SK-N-SH treated with all-trans-retinoic acid at 6 μM for 48 hours (cell line): ENCODE data around the gene PBX3.
A peak's percentile ranks its signal among the peaks of the same experiment; 100 is the strongest.

Source experiments
- ATAC-seq: fragments of 200-7000 bp; cut with Tn5 transposase; 3 replicates; pipeline ENCODE4 v1.9.1; 2020; ENCODE audit warnings: mild to moderate bottlenecking, moderate library complexity
- ARNTL ChIP-seq: fragments of 450-650 bp; formaldehyde crosslinking; IDR thresholded peaks from 2 replicates; pipeline ENCODE4 v1.5.0; 2020; ENCODE audit warnings: low read depth, mild to moderate bottlenecking, moderate library complexity, borderline replicate concordance
- BACH2 ChIP-seq: fragments of 250-450 bp; sonication (Bioruptor Pico); IDR thresholded peaks from 2 replicates; pipeline ENCODE4 v1.9.0; 2021; ENCODE audit warnings: mild to moderate bottlenecking, borderline replicate concordance
- CREB5 ChIP-seq: fragments of 250-450 bp; sonication (Bioruptor Pico); IDR thresholded peaks from 2 replicates; pipeline ENCODE4 v1.5.1; 2020; ENCODE audit warnings: low read depth, mild to moderate bottlenecking, moderate library complexity
- CSDC2 ChIP-seq: fragments of 250-450 bp; sonication (Bioruptor Pico); IDR thresholded peaks from 2 replicates; pipeline ENCODE4 v1.5.0; 2020; ENCODE audit warnings: mild to moderate bottlenecking, moderate library complexity
- CSRNP3 ChIP-seq: fragments of 250-450 bp; sonication (Bioruptor Pico); IDR thresholded peaks from 2 replicates; pipeline ENCODE4 v1.5.1; 2021; ENCODE audit warnings: mild to moderate bottlenecking, moderate library complexity
- ESRRG ChIP-seq: fragments of 250-450 bp; sonication (Bioruptor Pico); IDR thresholded peaks from 2 replicates; pipeline ENCODE4 v1.6.1; 2021; ENCODE audit warnings: mild to moderate bottlenecking
- GLIS3 ChIP-seq: fragments of 250-450 bp; sonication (Bioruptor Pico); IDR thresholded peaks from 2 replicates; pipeline ENCODE4 v1.5.0; 2020; ENCODE audit warnings: mild to moderate bottlenecking, moderate library complexity
- ISL1 ChIP-seq: fragments of 250-450 bp; sonication (Bioruptor Pico); IDR thresholded peaks from 2 replicates; pipeline ENCODE4 v2.1.2; 2022; ENCODE audit warnings: mild to moderate bottlenecking, moderate library complexity
- OSR1 ChIP-seq: fragments of 250-450 bp; sonication (Bioruptor Pico); IDR thresholded peaks from 2 replicates; pipeline ENCODE4 v1.8.0; 2022; ENCODE audit warnings: moderate library complexity, mild to moderate bottlenecking, inconsistent platforms
- PATZ1 ChIP-seq: fragments of 250-450 bp; sonication (Bioruptor Pico); IDR thresholded peaks from 2 replicates; pipeline ENCODE4 v1.8.0; 2020; ENCODE audit warnings: mild to moderate bottlenecking, moderate library complexity, borderline replicate concordance
- POU6F1 ChIP-seq: fragments of 250-450 bp; sonication (Bioruptor Pico); IDR thresholded peaks from 2 replicates; pipeline ENCODE4 v1.8.0; 2021; ENCODE audit warnings: low read depth, mild to moderate bottlenecking, moderate library complexity, borderline replicate concordance
- PPARA ChIP-seq: fragments of 250-450 bp; sonication (Bioruptor Pico); IDR thresholded peaks from 2 replicates; pipeline ENCODE4 v1.5.0; 2020; ENCODE audit warnings: mild to moderate bottlenecking, borderline replicate concordance
- RARB ChIP-seq: fragments of 250-450 bp; sonication (Bioruptor Pico); IDR thresholded peaks from 2 replicates; pipeline ENCODE4 v1.8.0; 2021; ENCODE audit warnings: mild to moderate bottlenecking, moderate library complexity
- SNAI2 ChIP-seq: fragments of 250-450 bp; sonication (Bioruptor Pico); IDR thresholded peaks from 2 replicates; pipeline ENCODE4 v1.5.0; 2020; ENCODE audit warnings: mild to moderate bottlenecking, moderate library complexity
- TCF4 ChIP-seq: fragments of 250-450 bp; sonication (Bioruptor Pico); IDR thresholded peaks from 2 replicates; pipeline ENCODE4 v1.8.0; 2021; ENCODE audit warnings: mild to moderate bottlenecking, moderate library complexity, borderline replicate concordance
- TOX ChIP-seq: fragments of 250-450 bp; sonication (Bioruptor Pico); IDR thresholded peaks from 2 replicates; pipeline ENCODE4 v1.8.0; 2021; ENCODE audit warnings: mild to moderate bottlenecking, moderate library complexity, borderline replicate concordance
- TSHZ2 ChIP-seq: fragments of 250-450 bp; sonication (Bioruptor Pico); IDR thresholded peaks from 2 replicates; pipeline ENCODE4 v1.5.0; 2020; ENCODE audit warnings: mild to moderate bottlenecking, moderate library complexity
- ZC3H10 ChIP-seq: fragments of 250-450 bp; sonication (Bioruptor Pico); IDR thresholded peaks from 2 replicates; pipeline ENCODE4 v1.5.1; 2021; ENCODE audit warnings: mild to moderate bottlenecking, moderate library complexity
- ZFP3 ChIP-seq: fragments of 250-450 bp; sonication (Bioruptor Pico); IDR thresholded peaks from 2 replicates; pipeline ENCODE4 v1.5.0; 2020; ENCODE audit warnings: mild to moderate bottlenecking, moderate library complexity
- ZFP30 ChIP-seq: fragments of 450-650 bp; formaldehyde crosslinking; IDR thresholded peaks from 2 replicates; pipeline ENCODE4 v1.5.0; 2022; ENCODE audit warnings: mild to moderate bottlenecking, moderate library complexity
- ZNF565 ChIP-seq: fragments of 450-650 bp; formaldehyde crosslinking; conservative IDR thresholded peaks from 2 replicates; pipeline ENCODE4 v1.5.0; 2020; ENCODE audit warnings: low read depth, mild to moderate bottlenecking, moderate library complexity
- ZNF70 ChIP-seq: fragments of 450-650 bp; formaldehyde crosslinking; IDR thresholded peaks from 2 replicates; pipeline ENCODE4 v1.5.0; 2020; ENCODE audit warnings: mild to moderate bottlenecking, moderate library complexity
- ZNF8 ChIP-seq: fragments of 450-650 bp; formaldehyde crosslinking; IDR thresholded peaks from 2 replicates; pipeline ENCODE4 v1.5.0; 2020; ENCODE audit warnings: mild to moderate bottlenecking, moderate library complexity

Gene PBX3

GRCh38 chr9:125764198-125764597 lies 17.0 kb downstream of the PBX3 start:
- TF ChIP-seq ZNF70 (CRISPR knock-in tag) (no peak), GLIS3 (CRISPR knock-in tag) (no peak), ZNF565 (CRISPR knock-in tag) (no peak), OSR1 (CRISPR knock-in tag) (no peak), PATZ1 (CRISPR knock-in tag) (no peak), TCF4 (0 out of 2 replicates have a peak, but pooled peaks have one; percentile 49), ARNTL (CRISPR knock-in tag) (no peak), SNAI2 (CRISPR knock-in tag) (no peak), TSHZ2 (CRISPR knock-in tag) (no peak), BACH2 (CRISPR knock-in tag) (no peak), TOX (CRISPR knock-in tag) (peak; percentile 88), ZC3H10 (peak; percentile 55; the same call in 1 of the 2 replicates), CREB5 (CRISPR knock-in tag) (0 out of 2 replicates have a peak, but pooled peaks have one; percentile 42), ZNF8 (CRISPR knock-in tag) (no peak), ZFP30 (CRISPR knock-in tag) (no peak), RARB (CRISPR knock-in tag) (no peak), ISL1 (CRISPR knock-in tag) (peak; percentile 92), CSRNP3 (CRISPR knock-in tag) (0 out of 2 replicates have a peak, but pooled peaks have one; percentile 26), PPARA (CRISPR knock-in tag) (no peak), POU6F1 (no peak), ESRRG (CRISPR knock-in tag) (no peak), ZFP3 (no peak), CSDC2 (CRISPR knock-in tag) (no peak)
- TF ChIP-seq, all 23 proteins: peak for 6
- peak; percentile 27 for ATAC-seq

GRCh38 chr9:125766468-125767221 lies 19.5 kb downstream of the PBX3 start:
- no peak for TF ChIP-seq PPARA (CRISPR knock-in tag)
- ATAC-seq, result no peak
